Measurements from ENCODE around the gene NINJ2.
"Not testable (repeated sequence)": the region's sequence is repeated elsewhere in the genome, so short reads cannot be mapped to it uniquely, and the experiment has no call there.

Gene NINJ2, protein sequence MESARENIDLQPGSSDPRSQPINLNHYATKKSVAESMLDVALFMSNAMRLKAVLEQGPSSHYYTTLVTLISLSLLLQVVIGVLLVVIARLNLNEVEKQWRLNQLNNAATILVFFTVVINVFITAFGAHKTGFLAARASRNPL

DNA sequence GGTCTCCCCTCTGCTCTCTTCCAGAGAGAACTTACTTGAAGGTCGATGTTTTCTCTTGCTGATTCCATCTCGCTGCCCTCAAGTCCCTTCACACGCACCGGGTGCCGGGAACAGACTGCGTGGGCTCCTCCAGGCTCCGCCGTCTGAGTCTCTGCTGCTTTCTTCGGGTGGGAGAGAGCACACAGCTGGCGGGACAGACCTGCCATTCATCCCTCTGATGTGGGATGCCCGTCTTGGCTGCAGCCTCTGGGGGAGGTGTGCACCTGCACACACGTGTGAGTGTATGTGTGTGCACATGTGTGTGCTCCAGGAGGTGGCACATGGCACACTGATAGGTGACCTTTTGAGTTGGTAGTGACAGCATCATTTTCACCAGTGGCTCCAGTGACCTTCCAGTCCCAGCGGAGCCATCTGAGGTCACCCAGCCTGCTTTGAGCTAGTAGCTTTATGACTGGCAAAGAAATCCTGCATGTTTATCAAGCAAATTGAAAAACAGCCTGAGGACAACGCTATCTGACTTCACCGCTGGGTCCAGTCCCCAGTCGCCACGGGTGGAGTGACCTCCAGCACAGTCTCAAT, at the start of gene NINJ2:
Gene NINJ2, minus strand, starts transcription at position 153 of the 579 bp plus-strand sequence. Its CDS starts 85 bp downstream, at position 68.
- no peak for DNase-seq (ENCODE audit: low read depth)

GRCh38 chr12:712172-712863, 49.1 kb upstream of the NINJ2 start:
- no peak for DNase-seq (ENCODE audit: low read depth)

DNA sequence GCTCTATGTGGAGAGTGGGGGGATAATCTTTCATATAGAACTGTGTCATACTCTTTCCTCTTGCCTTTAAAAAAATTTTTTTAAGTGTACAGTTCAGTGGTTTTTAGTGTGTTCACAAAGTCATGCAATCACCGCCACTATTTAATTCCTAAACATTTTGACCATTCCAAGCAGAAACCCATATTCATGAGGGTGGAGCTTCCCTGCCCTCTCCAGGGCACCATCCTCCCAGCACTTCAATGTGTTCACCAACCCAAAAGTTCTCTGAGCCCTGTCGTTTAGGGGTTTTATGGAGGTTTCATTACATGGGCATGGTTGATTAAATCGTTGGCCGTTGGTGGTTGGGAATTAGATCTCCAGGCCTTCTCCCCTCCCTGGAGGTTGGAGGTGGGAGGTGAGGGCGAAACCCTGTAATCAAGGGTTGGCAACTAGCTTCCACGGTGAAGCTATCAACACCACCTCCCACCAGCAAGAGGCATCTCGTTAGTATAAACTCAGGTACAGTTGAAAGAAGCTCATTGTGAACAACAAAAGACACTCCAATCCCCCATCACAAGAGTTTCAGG, 46.3 kb upstream of the NINJ2 start:
- no peak for DNase-seq (ENCODE audit: low read depth)

- not testable (repeated sequence) for DNase-seq (ENCODE audit: low read depth)
Measured at GRCh38 chr12:708084-708483, 44.8 kb upstream of the NINJ2 start.

DNA sequence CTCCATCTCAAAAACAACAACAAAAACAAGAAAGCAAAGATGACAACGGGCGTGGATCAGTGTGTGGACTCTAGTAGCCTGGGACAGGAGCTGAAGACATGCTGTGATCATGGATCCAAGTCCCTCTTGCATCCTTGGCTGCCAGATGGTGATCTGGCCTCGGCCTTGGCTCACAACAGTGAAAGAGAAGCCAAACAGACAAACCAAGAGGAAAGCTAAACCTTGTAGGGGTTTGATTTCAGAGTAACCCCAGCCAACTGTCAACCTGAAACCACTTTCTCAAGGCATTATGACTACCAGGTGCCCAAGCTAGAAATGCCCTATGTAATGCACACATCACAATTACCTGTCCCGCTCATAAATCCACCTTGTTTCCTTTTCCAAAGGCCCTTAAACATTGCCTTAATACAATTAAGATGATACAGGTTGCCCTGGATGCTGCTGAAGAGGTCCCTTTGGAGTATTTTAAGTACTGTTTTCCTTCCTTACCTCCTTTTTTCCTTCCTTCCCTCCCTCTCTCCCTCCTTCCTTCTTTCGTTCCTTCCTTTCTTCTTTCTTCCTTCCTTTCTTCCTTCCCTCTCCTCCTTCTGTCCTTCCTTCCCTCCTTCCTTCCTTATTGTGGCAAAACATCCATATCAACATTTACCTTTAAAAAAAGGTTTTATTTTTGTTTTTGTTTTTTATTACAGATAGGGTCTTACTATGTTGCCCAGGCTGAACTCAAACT, 41.4 kb upstream of the NINJ2 start:
- no peak for DNase-seq (ENCODE audit: low read depth)

- DNase-seq (ENCODE audit: low read depth): no peak
Measured at GRCh38 chr12:701896-702539, 38.8 kb upstream of the NINJ2 start.

GRCh38 chr12:700016-700415, 36.8 kb upstream of the NINJ2 start:
- DNase-seq (ENCODE audit: low read depth): no peak

DNA sequence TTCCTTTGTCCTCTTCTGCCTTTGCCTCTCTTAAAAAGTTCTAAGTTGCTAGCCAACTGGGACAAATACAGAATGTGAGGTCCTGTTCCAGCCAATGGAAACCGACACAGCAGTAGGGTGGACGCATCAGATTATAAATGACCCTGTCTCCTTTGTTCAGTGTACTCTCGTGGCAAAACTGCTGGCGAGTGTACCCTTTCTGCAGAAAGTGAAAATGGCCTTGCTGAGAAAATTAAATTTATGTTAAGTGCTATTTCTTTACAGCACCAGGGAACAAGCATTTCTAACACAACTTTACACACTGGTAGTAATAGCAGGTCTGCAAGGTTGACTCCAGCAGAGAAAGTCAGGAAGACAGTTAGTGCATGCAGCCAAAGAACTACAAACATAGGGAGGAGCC, 35.0 kb upstream of the NINJ2 start:
- not testable (repeated sequence) for DNase-seq (ENCODE audit: low read depth)

DNA sequence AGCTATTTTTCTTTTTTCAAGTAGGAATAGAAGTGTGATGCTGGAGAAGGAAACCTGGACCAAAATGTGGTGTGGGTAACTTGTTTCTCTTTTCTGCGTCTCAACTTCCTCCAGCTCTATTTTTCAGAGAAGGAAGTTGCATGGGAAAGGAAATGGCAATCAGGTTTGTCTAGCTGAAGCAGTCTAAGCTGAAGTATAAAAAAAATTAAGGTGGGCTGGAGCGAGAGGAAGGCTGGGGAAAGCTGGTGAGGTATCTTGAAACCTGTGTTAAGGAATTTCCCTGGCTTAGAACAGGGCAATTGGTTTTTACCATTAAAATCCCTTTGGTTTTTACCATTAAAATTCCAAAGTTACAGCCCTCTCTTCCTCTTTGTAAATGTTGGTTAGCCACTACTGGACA, 34.2 kb upstream of the NINJ2 start:
- no peak for DNase-seq (ENCODE audit: low read depth)

DNA sequence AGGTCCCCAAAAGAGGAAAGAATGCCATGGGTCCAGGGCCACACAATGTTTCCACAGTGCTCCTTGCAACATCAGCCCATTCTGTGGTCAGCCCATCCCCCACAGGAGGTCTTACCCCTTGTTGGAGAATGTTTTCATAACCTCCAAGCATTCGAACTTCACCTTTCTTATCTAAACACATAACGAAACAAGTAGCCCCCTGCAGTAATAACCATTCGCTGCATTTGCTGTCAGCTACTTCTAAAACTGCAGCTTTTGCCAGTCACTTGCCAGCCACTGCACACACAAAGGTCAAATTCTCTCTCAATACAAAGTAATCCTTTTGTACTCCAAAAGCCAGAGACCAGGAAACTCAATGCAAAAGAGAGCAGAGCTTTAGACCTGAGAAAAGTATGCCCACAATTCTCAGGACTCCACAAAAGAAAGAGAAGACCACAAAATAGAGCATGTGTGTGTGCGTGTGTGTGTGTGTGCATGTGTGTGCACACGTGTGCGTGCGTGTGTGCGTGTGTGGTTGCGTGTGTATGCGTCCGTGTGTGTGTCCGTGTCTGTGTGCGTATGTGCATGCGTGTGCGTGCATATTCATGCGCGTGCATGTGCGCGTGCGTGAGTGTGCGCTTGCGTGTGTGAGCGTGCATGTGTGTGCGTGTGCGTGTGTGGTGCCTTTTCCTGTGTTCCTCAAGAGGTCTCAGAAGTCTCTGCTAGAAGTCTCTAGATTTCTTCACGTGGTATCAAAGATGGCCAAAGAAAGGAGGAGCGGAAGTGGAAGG, 31.7 kb upstream of the NINJ2 start:
- no peak for DNase-seq (ENCODE audit: low read depth)

DNA sequence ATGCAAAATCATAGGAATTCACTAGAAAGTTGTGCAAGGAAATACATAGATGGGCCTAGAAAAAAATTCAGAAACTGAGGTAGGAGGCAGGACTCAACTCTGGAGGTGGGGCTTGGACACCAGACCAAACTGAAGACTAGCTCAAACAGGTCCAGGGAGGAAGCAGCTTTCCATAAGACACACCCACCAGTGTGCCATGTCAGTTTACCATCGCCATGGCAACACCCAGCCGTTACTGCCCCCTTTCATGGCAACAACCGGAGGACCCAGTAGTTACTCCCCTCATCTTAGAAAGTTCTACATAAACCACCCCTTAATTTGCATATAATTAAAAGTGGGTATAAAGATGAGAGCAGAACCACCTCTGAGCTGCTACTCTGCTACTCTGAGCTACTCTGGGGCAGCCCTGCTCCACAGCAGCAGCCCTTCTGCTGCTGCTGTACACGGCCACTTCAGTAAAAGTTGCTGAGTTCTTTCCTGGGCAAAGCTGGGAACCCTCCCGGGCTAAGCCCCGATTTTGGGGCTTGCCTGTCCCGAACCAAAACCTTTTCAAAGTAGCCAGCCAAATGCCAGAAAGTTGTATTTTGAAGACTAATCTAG, 30.8 kb upstream of the NINJ2 start:
- DNase-seq (ENCODE audit: low read depth): no peak

DNA sequence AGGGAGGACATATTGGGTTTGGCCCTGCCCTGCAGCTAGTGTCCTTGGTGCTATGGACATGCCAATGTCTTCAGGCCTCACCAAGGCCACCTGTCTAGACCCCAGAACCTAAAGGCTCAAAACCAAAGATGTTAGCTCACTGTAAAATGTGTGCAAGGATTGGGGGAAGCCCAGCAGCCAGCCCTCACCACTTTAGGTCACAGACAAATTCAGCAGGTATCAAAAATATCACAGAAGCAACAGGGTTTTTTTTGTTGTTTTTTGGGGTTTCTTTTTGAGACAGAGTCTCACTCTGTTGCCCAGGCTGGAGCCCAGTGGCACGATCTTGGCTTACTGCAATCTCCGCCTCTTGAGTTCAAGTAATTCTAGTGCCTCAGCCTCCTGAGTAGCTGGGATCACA, 29.0 kb upstream of the NINJ2 start:
- DNase-seq (ENCODE audit: low read depth): no peak

DNA sequence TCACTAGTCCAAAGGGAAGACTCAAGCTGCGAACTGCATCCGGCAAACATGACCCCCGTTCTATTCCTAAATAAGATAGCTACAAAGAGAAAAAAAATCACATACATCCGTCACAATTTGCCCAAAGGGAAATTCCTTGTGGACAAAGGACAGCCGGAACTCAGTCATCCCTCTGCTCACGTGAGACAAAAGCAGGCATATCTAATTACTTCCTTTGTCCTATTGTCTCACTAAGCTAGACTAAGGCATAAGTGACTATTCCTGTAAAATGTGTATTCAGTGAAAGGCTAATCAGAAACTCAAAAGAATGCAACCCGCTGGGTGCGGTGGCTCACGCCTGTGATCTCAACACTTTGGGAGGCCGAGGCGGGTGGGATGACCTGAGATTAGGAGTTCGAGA, 27.2 kb upstream of the NINJ2 start:
- no peak for DNase-seq (ENCODE audit: low read depth)

GRCh38 chr12:685388-685787, 22.1 kb upstream of the NINJ2 start:
- DNase-seq (ENCODE audit: low read depth): no peak

- DNase-seq (ENCODE audit: low read depth): no peak
Measured at GRCh38 chr12:684416-684815, 21.2 kb upstream of the NINJ2 start.

- no peak for DNase-seq (ENCODE audit: low read depth)
Measured at GRCh38 chr12:681568-682256, 18.5 kb upstream of the NINJ2 start.

DNA sequence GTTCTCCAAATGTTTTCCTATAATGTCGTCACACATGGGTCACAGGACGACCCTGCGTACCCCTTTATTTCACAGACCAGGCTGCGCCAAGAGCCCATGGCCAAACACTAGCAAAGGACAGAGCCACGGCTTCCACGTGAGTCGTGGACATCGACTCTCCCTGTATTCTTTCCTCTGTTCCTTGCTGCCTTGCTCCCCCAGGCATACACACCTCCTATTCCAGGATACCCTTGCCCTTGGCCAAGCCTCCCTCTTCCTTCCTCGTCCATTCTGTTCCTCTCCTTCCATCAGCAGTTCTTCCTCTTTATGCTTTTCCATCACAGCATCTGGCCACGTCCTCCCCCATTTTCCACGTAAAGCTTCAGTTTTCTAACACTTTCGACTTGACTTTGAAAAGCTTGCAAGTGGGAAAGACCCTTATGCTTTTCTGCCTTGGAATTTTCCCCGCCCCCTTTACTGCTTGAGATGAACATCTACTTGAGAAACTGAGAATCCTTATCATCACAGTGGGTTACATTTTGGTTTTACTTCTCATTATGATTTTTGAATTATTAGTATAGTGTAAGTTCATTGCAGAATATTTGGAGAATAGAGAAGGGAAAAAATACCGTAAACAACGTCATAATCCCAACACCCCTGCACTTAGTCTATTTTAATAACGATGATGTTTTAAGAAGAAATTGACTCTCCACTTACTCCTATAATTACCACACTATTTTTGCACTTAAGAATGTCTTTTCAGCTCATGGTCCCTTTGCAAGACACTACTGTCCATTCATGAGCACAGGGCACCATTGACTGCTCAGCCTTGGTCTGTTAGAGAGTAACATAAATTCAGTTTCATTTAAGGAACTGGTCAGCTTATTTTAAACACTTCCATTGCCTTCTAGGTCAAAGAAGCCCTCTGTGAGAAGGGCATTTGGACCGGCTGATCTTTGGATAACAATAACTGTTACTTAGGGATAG, 15.8 kb upstream of the NINJ2 start:
- DNase-seq (ENCODE audit: low read depth): no peak

GRCh38 chr12:675562-675961, 12.3 kb upstream of the NINJ2 start:
- DNase-seq (ENCODE audit: low read depth): no peak

DNA sequence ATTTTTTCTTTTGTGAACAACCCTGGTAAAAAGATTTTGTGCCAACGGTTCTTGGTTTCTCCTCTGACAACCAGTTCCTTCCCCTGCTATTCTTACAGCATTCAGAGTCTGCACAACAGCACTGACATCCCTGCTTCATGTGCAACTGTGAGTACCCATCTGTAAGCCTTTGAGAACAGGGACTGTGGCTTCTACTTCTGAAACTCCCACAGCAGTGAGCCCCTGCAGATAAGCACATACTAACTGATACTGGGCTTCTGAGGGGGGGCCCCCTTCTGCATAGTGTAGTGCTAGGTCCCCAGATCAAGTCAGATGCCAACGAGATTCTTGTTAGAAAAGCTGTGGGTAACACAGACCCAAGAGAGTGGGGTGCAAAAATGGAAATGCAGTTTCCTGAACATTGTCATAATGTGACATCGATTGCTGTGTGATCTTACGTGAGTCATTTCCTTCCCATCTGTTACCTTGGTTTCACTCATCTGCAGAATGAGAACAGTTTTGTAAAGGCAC, 11.1 kb upstream of the NINJ2 start:
- DNase-seq (ENCODE audit: low read depth): no peak

All from GM04504 (cell line).